GM19193 (cell line): ENCODE measurements around the gene CTNND2.

Experiments used
- POLR2A ChIP-seq: IDR thresholded peaks from 4 replicates; pipeline ENCODE4 v1.6.1; 2011; ENCODE audit not compliant: insufficient read depth, insufficient read length; ENCODE audit errors: extremely low read depth

Gene CTNND2

GRCh38 chr5:11076945-11077613 is 827.2 kb downstream of the CTNND2 start:
- no peak for TF ChIP-seq POLR2A

- no peak for TF ChIP-seq POLR2A
Measured at GRCh38 chr5:11075035-11075805, 829.0 kb downstream of the CTNND2 start.

- no peak for TF ChIP-seq POLR2A
Measured at GRCh38 chr5:11072568-11072967, 831.7 kb downstream of the CTNND2 start.

GRCh38 chr5:11072076-11072475 is 832.2 kb downstream of the CTNND2 start:
- no peak for TF ChIP-seq POLR2A

- no peak for TF ChIP-seq POLR2A
Measured at GRCh38 chr5:11069041-11069440, 835.2 kb downstream of the CTNND2 start.

GRCh38 chr5:11064763-11065450 is 839.3 kb downstream of the CTNND2 start:
- TF ChIP-seq POLR2A = no peak

- TF ChIP-seq POLR2A = no peak
Measured at GRCh38 chr5:11062397-11062796, 841.8 kb downstream of the CTNND2 start.

GRCh38 chr5:11056560-11056959 is 847.7 kb downstream of the CTNND2 start:
- TF ChIP-seq POLR2A = no peak

GRCh38 chr5:11054014-11054413 is 850.2 kb downstream of the CTNND2 start:
- no peak for TF ChIP-seq POLR2A

GRCh38 chr5:11052871-11053270 is 851.4 kb downstream of the CTNND2 start:
- TF ChIP-seq POLR2A = no peak

GRCh38 chr5:11050596-11051304 is 853.5 kb downstream of the CTNND2 start:
- no peak for TF ChIP-seq POLR2A

- TF ChIP-seq POLR2A = no peak
Measured at GRCh38 chr5:11048760-11049159, 855.5 kb downstream of the CTNND2 start.

- no peak for TF ChIP-seq POLR2A
Measured at GRCh38 chr5:11047625-11048024, 856.6 kb downstream of the CTNND2 start.

- TF ChIP-seq POLR2A = no peak
Measured at GRCh38 chr5:11047030-11047429, 857.2 kb downstream of the CTNND2 start.

GRCh38 chr5:11046160-11046559 is 858.1 kb downstream of the CTNND2 start:
- TF ChIP-seq POLR2A = no peak
